ENCODE results near the gene MEX3B. TPM values are rescaled to one million over a fixed set of nuclear protein-coding genes. Genes with fewer than 3 reads are reported as not detected.

Gene MEX3B
- total and polyA plus RNA-seq, 9 of the 15 experiments (the other 6 are each of a cell fraction or from before 2014, with no cell fraction given), result 0.94 to 12.8 (median 3.6) TPM

DNA sequence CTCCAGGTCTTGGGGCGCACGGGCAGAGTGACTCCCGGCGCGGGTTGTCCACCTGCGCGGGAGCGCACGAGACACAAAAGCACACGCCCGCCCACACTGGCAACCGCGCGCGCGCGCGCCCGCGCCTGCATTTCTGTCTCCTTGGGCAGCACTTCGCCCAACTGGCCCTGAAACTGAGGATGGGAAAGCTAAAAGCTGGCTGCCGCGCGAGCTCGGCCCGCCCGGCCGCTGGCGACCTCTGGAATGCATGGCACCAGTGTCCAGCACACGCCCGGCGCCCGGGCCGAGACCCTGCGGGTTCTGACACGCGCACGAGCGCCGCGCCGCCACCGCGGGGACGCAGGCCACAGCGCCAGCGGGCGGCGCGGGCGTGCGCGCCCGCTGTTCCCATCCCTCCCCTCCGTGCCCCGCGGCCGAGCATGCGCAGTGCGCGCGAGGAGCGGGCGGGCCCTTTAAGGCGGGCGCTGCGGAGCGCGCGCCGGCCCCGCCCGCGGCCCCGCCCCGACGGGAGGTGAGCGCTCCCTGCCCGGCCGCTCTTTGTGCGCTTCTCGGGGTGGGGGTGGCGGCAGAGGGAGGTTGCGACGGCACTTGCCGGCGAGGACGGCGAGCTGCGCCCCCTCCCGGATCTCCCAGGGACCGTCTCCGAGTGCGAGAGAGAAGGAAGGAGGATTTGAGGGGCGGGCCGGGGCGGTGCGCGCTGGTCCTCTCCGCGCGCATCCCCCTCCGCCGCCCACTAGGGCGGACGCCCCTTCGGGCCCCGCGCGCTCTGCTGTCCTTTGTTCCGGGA, 1.0 kb upstream of the MEX3B start (continued):
- TF ChIP-seq HMGN3 (IDR thresholded peaks at IDR 0.05; ENCODE audit: borderline replicate concordance, extremely low read depth, insufficient read length, low read depth, low read length) (peak; percentile 91), KAT8 (IDR thresholded peaks at IDR 0.05; ENCODE audit: low read depth) (no peak), ZNF444 (CRISPR knock-in tag; IDR thresholded peaks at IDR 0.05) (no peak), ARID1B (IDR thresholded peaks at IDR 0.05) (no peak), SP1 (CRISPR knock-in tag; IDR thresholded peaks at IDR 0.05) (peak; percentile 58; the same call in 1 of the 2 replicates), ZNF766 (CRISPR knock-in tag; conservative IDR thresholded peaks at IDR 0.05) (peak; percentile 58; the same call in 1 of the 2 replicates), FIP1L1 (IDR thresholded peaks at IDR 0.05; ENCODE audit: low read depth, low read length, poor library complexity, severe bottlenecking) (peak; percentile 26), HDAC8 (tag; IDR thresholded peaks at IDR 0.05) (no peak), ATF7 (IDR thresholded peaks at IDR 0.05) (peak; percentile 50), TEAD2 (tag; IDR thresholded peaks at IDR 0.05) (no peak), HDAC2 (IDR thresholded peaks at IDR 0.05) (no peak; the same call in 1 of the 2 replicates), HIVEP1 (CRISPR knock-in tag; IDR thresholded peaks at IDR 0.05) (no peak), CCAR2 (IDR thresholded peaks at IDR 0.05; ENCODE audit: low read depth, low read length) (no peak), ESRRA (IDR thresholded peaks at IDR 0.05; ENCODE audit: borderline replicate concordance, low read depth) (peak; percentile 45; the same call in 1 of the 2 replicates), CTBP1 (IDR thresholded peaks at IDR 0.05; ENCODE audit: borderline replicate concordance) (peak; percentile 100), TAF9B (IDR thresholded peaks at IDR 0.05; ENCODE audit: partially characterized antibody) (no peak), YY1 (IDR thresholded peaks at IDR 0.05; ENCODE audit: borderline replicate concordance in 1 of 3, control insufficient read depth in 1 of 3, extremely low read depth in 1 of 3, insufficient read depth in 3 of 3, insufficient read length in 1 of 3, insufficient replicate concordance in 2 of 3, low read depth in 1 of 3, low read length in 2 of 3) (peak in 2 of 3 experiments; percentile 16 to 51)
- TF ChIP-seq, protein P1, sequence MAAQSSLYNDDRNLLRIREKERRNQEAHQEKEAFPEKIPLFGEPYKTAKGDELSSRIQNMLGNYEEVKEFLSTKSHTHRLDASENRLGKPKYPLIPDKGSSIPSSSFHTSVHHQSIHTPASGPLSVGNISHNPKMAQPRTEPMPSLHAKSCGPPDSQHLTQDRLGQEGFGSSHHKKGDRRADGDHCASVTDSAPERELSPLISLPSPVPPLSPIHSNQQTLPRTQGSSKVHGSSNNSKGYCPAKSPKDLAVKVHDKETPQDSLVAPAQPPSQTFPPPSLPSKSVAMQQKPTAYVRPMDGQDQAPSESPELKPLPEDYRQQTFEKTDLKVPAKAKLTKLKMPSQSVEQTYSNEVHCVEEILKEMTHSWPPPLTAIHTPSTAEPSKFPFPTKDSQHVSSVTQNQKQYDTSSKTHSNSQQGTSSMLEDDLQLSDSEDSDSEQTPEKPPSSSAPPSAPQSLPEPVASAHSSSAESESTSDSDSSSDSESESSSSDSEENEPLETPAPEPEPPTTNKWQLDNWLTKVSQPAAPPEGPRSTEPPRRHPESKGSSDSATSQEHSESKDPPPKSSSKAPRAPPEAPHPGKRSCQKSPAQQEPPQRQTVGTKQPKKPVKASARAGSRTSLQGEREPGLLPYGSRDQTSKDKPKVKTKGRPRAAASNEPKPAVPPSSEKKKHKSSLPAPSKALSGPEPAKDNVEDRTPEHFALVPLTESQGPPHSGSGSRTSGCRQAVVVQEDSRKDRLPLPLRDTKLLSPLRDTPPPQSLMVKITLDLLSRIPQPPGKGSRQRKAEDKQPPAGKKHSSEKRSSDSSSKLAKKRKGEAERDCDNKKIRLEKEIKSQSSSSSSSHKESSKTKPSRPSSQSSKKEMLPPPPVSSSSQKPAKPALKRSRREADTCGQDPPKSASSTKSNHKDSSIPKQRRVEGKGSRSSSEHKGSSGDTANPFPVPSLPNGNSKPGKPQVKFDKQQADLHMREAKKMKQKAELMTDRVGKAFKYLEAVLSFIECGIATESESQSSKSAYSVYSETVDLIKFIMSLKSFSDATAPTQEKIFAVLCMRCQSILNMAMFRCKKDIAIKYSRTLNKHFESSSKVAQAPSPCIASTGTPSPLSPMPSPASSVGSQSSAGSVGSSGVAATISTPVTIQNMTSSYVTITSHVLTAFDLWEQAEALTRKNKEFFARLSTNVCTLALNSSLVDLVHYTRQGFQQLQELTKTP (IDR thresholded peaks at IDR 0.05; ENCODE audit: low read depth in 1 of 2, partially characterized antibody in 2 of 2), result peak in 1 of 2 experiments; percentile 5
- TF ChIP-seq, protein P2, sequence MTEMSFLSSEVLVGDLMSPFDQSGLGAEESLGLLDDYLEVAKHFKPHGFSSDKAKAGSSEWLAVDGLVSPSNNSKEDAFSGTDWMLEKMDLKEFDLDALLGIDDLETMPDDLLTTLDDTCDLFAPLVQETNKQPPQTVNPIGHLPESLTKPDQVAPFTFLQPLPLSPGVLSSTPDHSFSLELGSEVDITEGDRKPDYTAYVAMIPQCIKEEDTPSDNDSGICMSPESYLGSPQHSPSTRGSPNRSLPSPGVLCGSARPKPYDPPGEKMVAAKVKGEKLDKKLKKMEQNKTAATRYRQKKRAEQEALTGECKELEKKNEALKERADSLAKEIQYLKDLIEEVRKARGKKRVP (CRISPR knock-in tag; IDR thresholded peaks at IDR 0.05), result peak; percentile 45; the same call in 1 of the 2 replicates
- TF ChIP-seq, protein P3, sequence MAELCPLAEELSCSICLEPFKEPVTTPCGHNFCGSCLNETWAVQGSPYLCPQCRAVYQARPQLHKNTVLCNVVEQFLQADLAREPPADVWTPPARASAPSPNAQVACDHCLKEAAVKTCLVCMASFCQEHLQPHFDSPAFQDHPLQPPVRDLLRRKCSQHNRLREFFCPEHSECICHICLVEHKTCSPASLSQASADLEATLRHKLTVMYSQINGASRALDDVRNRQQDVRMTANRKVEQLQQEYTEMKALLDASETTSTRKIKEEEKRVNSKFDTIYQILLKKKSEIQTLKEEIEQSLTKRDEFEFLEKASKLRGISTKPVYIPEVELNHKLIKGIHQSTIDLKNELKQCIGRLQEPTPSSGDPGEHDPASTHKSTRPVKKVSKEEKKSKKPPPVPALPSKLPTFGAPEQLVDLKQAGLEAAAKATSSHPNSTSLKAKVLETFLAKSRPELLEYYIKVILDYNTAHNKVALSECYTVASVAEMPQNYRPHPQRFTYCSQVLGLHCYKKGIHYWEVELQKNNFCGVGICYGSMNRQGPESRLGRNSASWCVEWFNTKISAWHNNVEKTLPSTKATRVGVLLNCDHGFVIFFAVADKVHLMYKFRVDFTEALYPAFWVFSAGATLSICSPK (IDR thresholded peaks at IDR 0.05; ENCODE audit: borderline replicate concordance), result no peak
